Measurements from ENCODE around the gene SP140. TPM values are rescaled to one million over a fixed set of nuclear protein-coding genes. Genes with fewer than 3 reads are reported as not detected.
"Not testable (repeated sequence)": the region's sequence is repeated elsewhere in the genome, so short reads cannot be mapped to it uniquely, and the experiment has no call there.

SP140 gene
- total RNA-seq, 4 donors from 2014 or later = 1.3 to 2.4 (median 1.4) TPM; not detected in 1

- intact Hi-C loops (cut with DNase I; ENCODE audit: low total_unique reads) = no loop called here
- WGBS, 2 donors = 90 to 92% methylated on average over 12 of the region's 12 CpGs
These were observed 83.0 kb downstream of the SP140 start for GRCh38 chr2:230308402-230309000.

DNA sequence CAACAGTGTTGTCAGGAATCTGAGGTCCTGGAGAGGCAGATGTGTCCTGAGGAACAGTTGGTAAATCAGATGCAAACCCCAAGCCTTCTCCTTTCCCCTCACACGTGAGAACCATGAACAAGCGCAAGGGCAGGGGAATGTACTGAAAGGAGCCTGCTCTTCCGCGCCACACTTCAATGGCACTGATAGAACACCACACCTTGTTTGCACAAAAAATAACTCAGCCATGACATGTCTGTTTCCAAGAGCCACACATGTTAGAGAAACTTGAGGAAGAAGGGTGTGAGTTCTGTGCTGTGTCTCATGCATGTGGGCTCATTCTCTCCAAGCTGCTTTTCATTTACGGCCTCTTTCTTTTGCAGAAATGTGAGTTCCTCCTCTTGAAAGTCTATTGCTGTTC is 85.3 kb downstream of the SP140 start:
- H3K4me3 ChIP-seq (ENCODE audit: low read depth, poor library complexity, severe bottlenecking); intact Hi-C loops (cut with DNase I; ENCODE audit: low total_unique reads); DNase-seq (ENCODE audit: low spot score in 2 of 2): not testable (repeated sequence)
- 75 to 96% methylated on average over 1 to 2 of the region's 5 CpGs for WGBS, 2 donors

More at GRCh38 chr2:230308402-230309000, 83.0 kb downstream of the SP140 start:
- H3K4me3 ChIP-seq (ENCODE audit: low read depth, poor library complexity, severe bottlenecking) = no peak overlapping the region
- TF ChIP-seq, protein P1, sequence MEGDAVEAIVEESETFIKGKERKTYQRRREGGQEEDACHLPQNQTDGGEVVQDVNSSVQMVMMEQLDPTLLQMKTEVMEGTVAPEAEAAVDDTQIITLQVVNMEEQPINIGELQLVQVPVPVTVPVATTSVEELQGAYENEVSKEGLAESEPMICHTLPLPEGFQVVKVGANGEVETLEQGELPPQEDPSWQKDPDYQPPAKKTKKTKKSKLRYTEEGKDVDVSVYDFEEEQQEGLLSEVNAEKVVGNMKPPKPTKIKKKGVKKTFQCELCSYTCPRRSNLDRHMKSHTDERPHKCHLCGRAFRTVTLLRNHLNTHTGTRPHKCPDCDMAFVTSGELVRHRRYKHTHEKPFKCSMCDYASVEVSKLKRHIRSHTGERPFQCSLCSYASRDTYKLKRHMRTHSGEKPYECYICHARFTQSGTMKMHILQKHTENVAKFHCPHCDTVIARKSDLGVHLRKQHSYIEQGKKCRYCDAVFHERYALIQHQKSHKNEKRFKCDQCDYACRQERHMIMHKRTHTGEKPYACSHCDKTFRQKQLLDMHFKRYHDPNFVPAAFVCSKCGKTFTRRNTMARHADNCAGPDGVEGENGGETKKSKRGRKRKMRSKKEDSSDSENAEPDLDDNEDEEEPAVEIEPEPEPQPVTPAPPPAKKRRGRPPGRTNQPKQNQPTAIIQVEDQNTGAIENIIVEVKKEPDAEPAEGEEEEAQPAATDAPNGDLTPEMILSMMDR (IDR thresholded peaks at IDR 0.05) = no peak
- TF ChIP-seq POLR2A (IDR thresholded peaks at IDR 0.05) = no peak
- no peak for DNase-seq (ENCODE audit: low spot score in 2 of 2)

DNA sequence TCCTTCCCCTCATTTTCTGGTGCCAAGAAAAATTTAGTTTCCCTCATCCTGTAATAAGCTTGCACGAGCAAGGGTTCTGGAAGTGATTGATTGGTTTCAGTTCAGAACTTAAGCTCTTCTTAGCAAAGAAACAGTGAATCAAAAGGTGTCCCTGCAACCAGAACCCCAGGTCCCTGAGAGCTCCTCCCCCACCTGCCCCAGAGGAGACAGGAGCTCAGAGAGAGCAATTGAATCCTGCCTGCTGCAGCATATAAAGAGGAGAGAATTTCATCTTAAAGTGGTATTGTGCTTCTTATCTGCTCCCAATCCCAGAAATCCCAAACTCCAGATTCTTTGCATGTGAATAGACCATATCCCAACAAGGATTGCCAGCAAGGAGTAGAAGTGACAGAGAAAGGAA is 86.1 kb downstream of the SP140 start:
- DNase-seq (ENCODE audit: low spot score in 2 of 2); H3K4me3 ChIP-seq (ENCODE audit: low read depth, poor library complexity, severe bottlenecking); intact Hi-C loops (cut with DNase I; ENCODE audit: low total_unique reads): not testable (repeated sequence)
- WGBS, 2 donors = 35 to 48% methylated on average over 1 of the region's 1 CpG

GRCh38 chr2:230312638-230313037 is 87.1 kb downstream of the SP140 start:
- intact Hi-C loops (cut with DNase I; ENCODE audit: low total_unique reads) = no loop called here
- no peak overlapping the region for H3K4me3 ChIP-seq (ENCODE audit: low read depth, poor library complexity, severe bottlenecking)
- no peak for TF ChIP-seq POLR2A (IDR thresholded peaks at IDR 0.05)
- TF ChIP-seq, protein P1 (IDR thresholded peaks at IDR 0.05) = no peak
- DNase-seq (ENCODE audit: low spot score in 2 of 2) = no peak
- WGBS, 2 donors = 79 to 88% methylated on average over 2 of the region's 2 CpGs

DNA sequence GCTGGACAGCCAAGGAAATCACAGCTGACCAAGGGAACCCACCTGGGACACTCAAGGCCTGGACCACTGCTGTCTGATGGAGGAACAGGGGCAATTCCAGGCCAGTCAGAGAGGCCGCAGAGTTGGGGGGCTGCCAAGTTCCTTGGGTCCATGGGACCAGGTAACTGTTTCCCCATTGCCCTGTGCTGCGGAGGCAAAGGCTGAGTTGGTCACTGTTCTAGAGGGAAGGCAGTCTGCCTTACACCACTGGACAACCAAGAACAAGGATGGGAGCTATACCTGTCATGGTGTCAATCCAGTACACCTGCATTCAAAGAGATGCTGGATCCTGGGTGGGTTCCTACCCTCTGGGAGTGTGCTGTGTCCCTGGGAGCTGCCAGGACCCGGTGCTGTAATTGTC is 91.8 kb downstream of the SP140 start:
- intact Hi-C loops (cut with DNase I; ENCODE audit: low total_unique reads) = no loop called here
- no peak for TF ChIP-seq POLR2A (IDR thresholded peaks at IDR 0.05)
- TF ChIP-seq, protein P1 (IDR thresholded peaks at IDR 0.05) = no peak
- DNase-seq (ENCODE audit: low spot score in 2 of 2) = no peak
- no peak overlapping the region for H3K4me3 ChIP-seq (ENCODE audit: low read depth, poor library complexity, severe bottlenecking)
- WGBS, 2 donors = 93 to 100% methylated on average over 2 to 3 of the region's 3 CpGs

- intact Hi-C loops (cut with DNase I; ENCODE audit: low total_unique reads) = no loop called here
- TF ChIP-seq, protein P1 (IDR thresholded peaks at IDR 0.05) = no peak
- no peak for TF ChIP-seq POLR2A (IDR thresholded peaks at IDR 0.05)
- DNase-seq (ENCODE audit: low spot score in 2 of 2) = no peak
- H3K4me3 ChIP-seq (ENCODE audit: low read depth, poor library complexity, severe bottlenecking) = no peak overlapping the region
- 71 to 75% methylated on average over 6 of the region's 6 CpGs for WGBS, 2 donors
These were observed 92.9 kb downstream of the SP140 start for GRCh38 chr2:230318190-230319121.
